Kasumi-1 (cell line): ENCODE data around the gene CAPN13.
A peak's percentile ranks its signal among the peaks of the same experiment; 100 is the strongest.

Experiments
- DNase-seq, 2 experiments: peaks; one replicate each; lab custom pipeline; 2025; lab: John Stamatoyannopoulos, UW

Gene CAPN13

DNA sequence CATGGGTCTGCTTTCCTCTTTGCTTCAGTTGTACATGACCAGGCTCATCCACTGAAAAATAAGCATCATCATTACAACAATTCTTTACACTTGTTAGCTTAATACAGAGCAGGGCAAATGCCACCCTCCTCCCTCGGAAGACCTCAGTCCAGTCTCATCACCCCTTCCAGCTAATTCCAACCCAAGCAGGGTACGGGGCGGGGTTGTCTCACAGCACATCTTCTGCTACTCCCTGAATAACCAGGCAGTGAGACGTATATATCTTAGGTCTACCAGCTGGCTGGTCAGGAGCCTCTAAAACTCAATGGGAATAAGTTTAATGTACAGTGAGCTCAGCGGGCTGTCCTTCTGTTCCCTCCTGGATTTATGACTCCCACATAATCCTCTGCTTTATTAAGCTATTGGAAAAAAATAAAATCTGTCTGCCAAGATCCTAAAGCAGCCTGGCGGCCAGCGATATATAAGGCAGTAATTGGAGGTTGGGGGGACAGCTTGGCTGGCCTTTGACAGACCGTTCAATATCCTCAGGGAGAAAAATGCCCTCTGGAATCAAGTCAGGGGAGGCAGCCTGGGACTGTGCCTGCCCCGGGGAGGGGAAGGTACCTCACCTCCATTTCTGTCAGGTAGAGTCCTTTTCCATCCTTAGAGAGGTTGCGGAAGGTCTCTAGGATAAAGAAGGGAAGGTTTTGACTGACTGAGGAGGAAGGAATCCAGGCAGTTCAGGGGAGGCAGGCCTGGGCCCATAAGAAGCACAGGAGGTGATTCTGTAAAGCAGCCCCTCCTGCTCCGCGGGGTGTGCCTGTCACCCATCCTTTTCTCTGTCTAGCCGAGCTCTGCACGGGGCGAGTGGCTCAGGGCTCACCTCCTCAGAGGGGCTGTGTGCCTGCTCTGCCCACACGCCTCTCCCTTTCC lies 76.3 kb downstream of the CAPN13 start:
- no peak for DNase-seq

DNA sequence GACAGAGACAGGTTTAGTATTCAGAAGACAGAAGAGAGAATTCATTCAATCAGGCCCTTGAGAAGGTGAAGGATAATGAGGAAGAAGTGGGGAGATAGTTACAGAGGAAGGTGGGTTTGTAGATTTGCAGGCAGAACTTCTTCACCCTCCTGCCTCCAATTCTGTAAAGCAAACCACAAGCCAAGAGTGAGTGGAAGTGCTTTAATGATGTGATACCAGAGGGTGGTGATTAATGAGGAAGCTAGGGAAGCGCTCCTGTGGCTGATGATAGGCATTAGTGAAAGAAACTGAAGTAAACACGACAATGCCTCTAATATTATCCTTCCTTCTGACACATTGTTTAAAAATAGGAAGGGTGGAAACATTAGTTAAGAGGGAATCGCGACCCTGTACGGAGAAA lies 78.2 kb downstream of the CAPN13 start:
- no peak for DNase-seq

DNA sequence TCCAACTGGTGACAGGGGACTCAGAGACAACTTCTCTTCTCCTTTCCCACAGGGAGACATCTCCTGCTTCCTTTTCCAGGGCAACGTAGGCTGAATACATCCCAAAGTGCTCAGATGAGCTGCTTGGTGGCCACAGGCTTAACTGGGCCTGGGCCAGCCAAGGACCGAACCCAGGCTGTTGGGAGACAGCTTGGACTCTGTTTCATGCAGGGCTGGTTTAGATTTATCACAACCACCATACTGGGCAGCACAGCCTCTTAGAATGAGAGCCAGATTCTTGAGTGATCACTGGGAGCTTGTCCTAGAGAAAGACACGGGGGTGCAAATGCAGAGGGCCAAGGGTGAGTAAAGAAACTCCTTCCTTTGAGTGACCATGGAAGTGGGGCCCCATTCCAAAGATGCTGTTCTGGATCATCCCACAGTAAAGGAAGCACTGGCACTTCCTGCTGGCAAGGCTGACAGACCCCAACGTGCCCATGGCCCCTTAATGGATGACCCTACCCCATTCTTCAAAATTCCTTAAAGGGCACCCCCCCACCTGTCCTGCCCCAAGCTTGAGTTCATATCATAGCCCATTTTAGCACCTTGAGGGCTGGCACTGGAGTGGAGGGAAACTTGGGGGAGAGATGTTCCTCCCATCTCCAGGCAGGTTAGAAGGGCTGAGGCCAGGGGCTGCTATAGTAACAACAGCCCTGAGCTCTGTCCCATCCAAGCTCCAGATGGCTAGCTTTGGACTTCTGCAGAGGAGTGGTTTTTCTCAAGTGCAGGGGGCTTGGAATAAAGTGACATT lies 84.1 kb downstream of the CAPN13 start:
- no peak for DNase-seq

DNA sequence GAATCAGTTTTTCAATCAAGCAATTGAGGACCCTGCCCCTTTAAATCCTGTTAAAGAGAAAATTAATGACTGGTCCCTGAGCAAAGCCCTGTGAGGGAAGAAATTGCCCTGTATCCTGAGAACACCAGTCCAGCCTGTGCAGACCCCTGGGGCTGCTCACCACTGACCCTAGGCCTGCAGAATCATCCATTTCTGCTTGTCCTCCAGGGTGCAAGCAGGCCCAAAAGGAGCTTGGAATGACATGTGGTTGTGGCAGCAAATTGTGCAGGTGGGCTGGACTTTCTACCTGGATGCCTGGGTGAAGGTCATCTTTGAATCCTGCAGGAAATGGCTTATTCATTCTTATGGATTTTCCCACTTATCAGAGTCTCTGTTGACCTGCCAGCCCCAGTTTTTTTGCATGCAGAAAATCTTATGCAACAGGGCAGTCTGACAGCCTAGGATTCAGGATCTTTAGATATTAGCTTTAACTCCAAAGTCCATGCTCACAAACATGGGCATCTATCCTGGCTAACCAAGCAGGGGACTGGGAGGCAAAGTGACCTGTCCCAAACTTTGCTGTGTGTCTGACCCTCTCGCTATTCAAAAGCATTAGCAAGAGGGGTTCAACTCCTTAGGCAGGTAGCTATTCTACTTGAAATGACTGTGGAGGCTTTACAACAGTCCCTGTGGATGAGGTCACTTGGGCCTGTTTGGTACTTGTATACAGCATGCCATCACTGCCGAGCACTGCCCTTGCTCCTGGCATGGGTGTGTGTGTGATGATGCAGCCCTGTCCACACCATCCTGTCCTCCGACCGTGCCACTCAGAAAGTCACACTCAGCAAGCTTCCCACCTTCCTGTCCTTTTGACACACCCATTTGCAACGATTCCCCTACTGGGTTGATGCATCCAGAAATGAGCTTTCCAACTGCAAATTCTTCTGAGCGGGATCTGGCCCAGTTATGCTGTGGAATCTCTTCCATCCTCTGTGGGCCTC lies 85.3 kb downstream of the CAPN13 start:
- no peak for DNase-seq

DNA sequence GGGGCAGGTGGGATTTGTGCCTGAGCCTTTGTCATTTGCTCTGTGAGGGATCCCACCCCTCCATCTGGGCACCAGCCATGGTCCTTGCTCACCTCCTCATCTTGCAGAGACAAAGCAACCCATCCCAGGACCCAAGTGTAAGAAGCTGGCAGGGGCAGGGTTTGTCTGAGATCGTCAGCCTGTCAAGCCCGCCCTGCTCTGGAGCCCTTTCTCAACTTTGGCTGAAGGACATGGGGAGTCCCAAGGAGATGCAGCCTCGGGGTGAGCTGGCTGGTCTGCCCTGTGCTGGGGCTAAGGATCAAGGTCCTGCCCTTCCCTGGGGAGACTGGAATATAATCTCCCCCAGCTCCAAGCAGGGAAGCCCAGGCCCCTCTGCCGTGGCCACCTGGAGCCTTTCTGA lies 86.0 kb downstream of the CAPN13 start:
- no peak for DNase-seq

DNA sequence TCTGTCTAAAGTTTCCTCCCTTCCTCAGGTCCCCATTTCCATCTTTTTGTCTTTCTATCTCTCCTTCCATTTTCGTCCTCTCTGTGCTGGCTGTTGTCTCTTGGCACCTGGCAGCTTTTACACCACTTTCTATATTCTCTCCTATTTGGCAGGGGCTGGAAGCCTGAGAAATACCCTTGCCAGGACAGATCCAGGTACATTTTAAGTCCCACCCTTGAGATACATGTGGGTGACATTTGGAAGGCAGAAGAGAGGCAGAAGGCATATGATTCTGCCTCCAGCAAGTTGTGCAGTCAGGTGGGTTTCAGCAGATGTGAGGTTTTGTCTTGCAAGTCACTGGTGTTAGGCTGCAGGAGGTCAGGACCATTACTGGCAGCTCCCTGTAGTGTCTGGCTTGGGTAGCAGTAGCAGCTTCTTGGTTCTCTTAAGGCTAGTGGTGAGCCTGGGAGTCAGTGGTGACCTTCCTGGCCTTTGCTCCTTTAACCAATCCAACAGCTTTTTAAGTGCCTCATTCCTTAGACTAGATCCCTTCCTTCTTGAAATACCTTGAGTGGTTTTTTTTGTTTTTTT lies 90.1 kb downstream of the CAPN13 start:
- DNase-seq: no peak

DNA sequence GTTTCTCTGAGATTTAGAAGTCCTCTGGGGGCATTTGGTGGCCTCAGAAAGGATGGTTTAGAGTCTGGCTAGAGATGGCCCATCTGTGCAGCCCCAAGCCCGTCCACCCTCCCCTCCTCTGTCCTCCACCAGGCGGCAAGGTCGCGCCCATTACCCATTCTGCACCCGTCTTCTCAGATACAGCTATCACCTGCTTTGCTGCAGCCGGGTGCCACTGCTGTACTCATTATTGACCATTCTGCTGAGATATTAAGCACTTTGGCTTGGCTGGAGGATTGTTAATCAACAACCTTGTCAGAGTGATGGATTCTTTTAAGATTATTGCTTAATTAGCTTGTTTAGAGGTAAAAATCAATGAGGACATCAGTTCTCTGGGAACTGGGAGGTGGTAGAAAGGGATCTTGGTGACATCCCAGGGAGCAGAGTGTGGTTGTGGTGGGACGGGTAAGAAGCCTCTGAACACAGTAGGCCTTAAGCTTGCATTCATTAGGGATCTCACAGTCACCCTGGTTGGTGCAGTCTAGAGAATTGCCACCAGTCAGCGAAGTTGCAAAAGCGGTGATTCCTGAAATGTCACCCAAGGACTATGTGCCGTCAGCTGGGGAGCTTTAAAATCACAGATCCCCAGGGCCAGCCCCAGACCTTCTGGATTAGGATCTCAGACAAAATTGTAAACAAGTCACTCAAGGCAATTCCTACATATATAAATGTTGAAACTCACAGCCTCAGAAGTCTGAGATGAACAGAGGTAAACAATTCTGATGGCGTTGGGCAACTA lies 90.9 kb downstream of the CAPN13 start:
- no peak for DNase-seq

DNA sequence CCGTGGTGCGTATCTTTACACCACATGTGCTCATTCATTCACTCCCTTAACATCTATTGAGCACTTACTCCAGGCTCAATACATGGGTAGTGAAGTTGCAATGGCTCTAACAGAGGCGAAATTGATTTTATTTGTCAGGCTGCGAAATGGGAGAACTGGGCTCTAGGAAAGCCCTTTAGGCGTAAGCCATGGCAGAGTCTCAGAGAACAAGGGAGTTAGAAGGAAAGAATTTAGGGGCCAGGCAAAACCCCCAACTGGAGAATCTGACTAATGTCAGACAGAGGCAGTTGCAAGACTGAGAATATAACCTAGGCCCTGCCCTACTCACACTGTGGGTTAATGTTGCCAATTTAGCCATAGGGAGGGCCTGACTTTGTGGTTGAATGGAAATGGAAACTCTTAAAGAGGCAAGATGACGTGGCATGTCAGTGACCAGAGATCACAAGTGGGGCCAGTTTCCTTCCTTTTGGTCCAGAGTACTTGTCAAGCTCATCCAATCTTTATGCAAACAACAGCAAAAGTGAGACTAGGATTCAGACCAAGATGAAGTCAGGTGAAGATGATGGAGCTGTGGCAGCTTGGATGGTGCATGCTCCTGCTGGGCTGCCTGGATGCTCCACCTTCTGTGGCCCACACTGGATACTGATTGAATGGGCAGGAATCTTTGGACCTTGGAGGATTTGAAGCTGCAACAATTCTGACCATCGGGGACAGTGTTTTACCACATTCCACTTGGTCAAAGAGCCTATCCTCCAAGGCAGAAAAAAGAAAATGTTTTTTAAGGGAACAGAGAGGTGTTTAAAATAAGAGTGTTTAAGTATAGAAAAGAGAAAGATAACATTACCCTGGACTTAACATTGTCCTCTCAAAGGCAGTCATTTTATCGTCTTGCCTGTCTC lies 92.2 kb downstream of the CAPN13 start:
- DNase-seq: no peak

DNA sequence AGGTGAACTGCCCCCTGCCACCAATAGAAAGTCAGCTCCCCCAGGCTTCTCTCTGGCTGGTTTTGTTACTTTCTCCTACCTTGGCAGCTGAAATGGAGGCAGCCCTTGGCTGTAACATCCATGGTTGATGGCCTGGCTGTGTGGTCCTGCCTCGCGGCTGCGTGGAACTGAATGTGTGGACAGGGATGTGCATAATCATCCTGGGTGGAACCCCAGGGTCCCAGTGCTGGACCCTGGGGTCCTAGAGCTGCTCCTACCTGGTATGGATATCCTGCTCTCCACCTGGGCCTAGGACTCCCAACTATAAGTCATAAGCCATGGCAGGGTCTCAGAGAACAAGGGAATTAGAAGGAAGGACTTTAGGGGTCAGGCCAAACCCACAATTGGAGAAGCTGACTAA lies 93.5 kb downstream of the CAPN13 start:
- no peak for DNase-seq

DNA sequence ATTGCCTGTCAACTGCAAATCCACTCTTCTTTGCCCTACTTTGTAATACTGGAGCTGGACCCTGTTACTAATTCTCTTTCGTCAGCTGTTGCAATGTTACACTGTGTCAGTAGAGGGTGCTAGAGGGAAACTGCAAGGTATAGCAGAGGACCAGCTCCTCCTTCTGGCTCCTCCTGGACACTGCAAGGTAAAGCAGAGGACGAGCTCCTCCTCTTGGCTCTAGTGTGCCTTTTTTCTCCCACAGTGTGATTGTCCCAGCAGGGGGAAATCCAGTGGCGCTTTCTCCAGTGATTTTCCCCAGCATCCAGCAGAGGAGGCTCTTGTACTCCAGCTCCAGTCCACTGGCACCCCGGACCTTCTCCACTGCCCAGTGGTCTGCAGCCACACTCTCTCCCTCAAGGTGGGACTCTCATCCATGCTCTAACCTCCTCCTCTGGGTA lies 95.6 kb downstream of the CAPN13 start:
- DNase-seq: peak; percentile 93

DNA sequence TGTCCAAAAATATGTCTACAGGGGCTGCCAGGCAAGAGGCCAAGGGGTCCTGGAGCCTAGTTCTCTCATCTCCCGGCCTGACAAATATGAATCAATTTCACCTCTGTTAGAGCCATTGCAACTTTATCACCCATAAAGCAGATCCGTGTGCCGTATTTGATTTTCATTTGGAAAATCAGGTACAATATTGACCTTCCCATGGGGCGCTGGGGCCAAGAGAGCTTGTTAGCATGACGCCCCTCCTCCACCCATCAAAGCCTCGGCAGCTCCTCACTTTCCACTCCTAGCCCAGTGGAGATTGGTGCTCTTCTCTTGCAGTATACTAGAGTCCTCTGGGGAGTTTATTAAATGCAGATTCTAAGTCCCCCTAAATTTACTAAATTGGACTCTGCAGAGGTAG lies 96.8 kb downstream of the CAPN13 start:
- DNase-seq: no peak

DNA sequence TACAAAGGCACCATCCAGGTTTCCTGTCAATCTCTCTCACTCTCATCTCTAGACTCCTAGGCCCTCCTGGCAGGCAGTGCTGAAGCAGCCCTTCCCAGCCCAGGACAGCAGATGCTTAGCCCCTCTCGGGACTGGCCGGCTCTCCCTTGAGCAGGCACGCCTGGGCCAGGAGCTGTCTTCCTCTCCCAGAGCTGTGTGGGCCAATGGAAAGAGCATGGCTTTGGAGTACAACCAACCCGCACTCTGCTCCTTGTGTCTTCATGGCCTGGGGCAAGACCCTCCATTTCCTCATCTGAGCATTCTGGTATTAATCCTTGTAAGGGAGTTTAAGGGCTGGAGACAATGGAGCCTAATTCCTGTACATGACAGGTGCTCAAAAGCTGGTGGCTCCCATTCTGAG lies 97.2 kb downstream of the CAPN13 start:
- no peak for DNase-seq

DNA sequence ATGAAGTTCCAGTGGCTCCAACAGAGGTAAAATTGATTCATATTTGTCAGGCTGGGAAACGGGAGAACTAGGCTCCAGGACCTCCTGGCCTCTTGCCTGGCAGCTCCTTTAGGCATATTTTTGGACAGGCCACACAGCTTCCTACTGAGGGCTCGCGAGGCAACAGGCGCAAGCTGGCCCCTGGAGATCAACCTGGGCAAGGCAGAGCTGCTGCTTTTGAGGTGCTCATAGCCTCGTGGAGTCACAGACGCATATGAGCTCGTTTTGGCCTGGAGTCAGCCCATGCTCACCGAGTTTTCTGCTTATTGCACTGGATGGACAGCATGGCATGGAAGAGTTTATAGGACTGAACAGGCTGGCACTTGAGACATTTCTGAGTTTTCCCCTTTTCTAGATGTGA lies 97.7 kb downstream of the CAPN13 start:
- DNase-seq: no peak

DNA sequence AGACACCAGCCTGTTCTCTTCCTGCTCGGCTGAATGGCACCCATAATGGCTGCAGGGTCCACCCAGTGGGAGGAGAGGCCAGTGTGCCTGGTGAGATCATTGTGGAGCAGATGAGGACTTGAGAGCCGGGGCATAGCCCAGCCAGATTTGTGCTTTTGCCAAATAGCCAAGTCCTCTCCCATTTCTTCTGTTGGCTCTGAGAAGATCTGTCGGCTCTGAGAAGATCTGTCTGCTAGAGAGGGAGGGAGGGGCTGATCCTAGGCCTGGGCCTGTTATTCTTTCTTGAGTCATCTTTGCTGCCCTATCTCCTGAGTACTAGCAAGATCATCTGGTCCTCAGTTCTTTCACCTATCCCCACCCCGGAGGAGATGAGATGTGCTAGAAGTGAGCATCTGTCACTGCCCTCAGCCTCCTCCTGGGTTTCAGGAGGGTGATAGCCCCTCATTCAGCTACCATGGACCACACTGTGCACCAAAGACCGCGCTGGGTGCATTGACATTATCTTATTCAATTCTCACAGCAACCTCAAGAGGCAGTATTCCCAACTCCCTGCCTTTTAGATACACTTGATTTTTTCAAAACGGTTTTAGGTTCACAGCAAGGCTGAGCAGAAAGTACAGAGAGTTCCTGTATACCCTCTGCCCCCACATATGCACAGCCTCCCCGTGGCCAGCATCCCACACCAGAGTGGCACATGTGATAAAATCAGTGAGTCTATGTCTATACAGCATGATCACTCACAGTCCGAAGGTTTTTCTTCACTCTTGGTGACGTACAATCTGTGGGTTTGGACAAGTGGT lies 98.6 kb downstream of the CAPN13 start:
- DNase-seq: peak in 1 of 2 experiments; percentile 11

DNA sequence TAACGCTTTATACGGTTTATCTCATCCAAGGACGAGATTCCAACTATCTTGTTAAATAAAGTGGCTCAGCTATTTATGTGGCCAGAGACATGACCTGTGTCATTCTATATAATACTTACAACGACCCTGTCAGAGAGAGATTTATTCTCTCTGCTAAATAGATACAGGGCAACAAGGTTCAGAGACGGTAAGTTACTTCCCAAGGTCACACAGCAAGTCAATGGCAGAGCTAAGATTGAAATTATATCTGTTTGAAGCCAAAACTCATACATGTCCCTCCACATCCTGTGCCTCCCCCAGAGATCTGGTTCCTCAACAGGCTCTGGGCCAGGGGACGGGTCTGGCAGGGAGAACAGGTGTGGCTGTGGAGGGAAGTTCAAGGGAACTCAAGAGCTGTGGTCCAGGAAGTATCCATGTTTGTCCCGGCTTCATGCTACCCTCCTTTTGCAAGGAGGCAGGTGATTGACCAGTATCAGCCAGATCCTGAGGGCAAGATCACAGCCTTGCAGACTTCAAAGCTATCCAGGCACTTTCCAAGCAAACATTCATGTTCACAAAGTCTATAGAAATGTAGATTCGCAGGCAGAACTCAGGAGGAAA lies 99.8 kb downstream of the CAPN13 start:
- DNase-seq: no peak

DNA sequence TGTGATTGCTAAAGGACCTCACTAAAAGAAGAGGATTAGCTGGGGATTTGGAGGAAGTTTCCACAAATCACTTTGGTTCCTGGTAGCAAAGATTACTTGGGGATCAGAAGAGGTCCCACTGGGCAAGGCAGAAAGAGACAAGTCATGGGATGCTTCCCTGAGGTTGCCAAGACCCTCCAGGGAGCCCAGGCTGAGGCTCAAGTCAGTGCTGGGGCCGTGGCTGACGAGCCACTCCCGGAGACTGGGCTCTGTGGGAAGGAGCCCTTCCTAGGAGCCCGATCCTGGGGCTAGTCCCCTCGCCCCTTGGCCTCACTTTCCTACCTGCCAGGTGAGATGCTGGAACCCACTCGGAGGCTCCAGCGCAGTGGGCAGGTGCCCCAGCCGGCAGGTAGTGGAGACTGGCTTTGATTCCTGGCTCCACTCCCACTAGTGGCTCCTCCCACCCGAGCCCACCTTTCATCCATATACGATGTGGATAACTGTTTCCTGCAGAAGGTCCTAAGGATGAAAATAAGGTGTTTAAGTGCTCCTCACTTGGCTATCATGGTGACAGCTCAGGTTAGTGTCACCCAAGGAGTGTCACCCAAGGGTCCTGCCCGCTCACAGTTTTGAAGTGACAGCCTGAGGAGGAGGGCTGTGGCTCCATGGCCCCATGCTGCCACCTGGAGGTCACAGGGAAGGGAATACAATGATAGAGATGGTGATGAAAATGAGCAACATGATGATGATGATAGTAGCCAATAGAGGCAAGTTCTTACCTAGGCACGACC lies 100.5 kb downstream of the CAPN13 start:
- peak; percentile 52 to 72 for DNase-seq

DNA sequence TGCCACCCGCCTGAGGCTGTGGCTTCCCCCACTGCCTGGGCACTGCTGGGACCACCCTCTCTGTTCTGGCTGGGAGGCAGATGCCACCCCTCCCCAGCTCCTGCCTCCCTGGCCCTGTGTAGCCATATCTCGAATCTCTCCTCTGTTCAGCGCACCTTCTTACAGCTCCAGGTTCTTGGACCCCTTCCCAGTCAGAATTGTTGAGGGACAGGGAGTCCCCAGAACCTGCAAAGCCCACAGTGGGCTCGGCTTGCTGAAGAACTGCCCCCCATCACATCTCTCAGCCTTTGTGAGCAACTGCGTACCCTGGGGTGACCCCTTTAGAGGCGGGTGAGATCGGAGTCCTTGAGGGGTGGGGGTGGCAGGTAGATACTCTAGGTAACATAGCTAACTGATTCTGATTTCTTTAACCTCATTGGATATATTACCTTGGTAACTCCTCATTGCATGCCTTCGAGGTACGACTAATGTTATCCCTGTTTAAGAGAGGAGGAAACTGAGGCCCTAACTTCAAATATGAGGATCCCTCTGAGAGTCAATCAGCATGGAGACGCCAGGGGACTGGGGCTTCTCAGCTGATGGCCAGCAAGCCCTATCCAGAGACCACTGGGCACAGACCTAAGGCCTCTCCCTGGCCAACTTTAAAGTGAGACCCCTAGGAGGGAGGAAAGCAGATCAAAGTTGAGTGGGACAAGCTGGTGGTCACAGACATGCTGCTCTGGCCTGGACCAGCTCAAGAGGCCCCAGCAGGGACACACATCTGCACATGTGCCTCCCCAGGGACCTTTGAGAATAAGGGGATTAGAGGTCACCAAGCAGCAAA lies 101.3 kb downstream of the CAPN13 start:
- no peak for DNase-seq
